ENCODE results near the gene RAPGEF1. TPM values are rescaled to one million over a fixed set of nuclear protein-coding genes. Genes with fewer than 3 reads are reported as not detected.
"Not testable (repeated sequence)": the region's sequence is repeated elsewhere in the genome, so short reads cannot be mapped to it uniquely, and the experiment has no call there.

RAPGEF1 gene
- total and polyA plus RNA-seq, 7 experiments from 2014 or later: 1.2 to 181 (median 84.8) TPM

GRCh38 chr9:131657456-131657855 lies 82.4 kb downstream of the RAPGEF1 start:
- H3K4me1 ChIP-seq (ENCODE audit: control insufficient read depth in 2 of 2, insufficient read depth in 2 of 2, low read length in 2 of 2): peaks cover 20 to 33% of the 10 kb centered on the region in 2 donors
- POLR2A ChIA-PET: no interaction called here

GRCh38 chr9:131657037-131657377 lies 82.9 kb downstream of the RAPGEF1 start:
- DNase-seq (peak in 4 of 9 donors; percentile 15 to 41 (median 22)), ATAC-seq (peak; percentile 25)
- Histone ChIP-seq H3K27ac (ENCODE audit: low read depth, low read length) (peak overlapping the region; percentile 49), H3K9me3 (ENCODE audit: control insufficient read depth in 2 of 3, low read length in 3 of 3) (no peaks in the 10 kb centered on the region), H3K36me3 (ENCODE audit: control insufficient read depth in 2 of 3, insufficient read depth in 3 of 3, low read length in 3 of 3) (no peaks in the 10 kb centered on the region), H3K4me1 (ENCODE audit: control insufficient read depth in 2 of 2, insufficient read depth in 2 of 2, low read length in 2 of 2) (peaks cover 18 to 28% of the 10 kb centered on the region in 2 donors), H3K27me3 (ENCODE audit: control insufficient read depth in 2 of 2, insufficient read depth in 2 of 2, low read length in 2 of 2) (no peaks in the 10 kb centered on the region), H3K4me3 (ENCODE audit: low read length) (no peak overlapping the region)
- Mint-ChIP-seq H3K27me3 (no peaks in the 10 kb centered on the region), H3K4me1 (peaks cover 56 to 89% (median 73%) of the 10 kb centered on the region in 7 donors), H3K9me3 (no peaks in the 10 kb centered on the region), H3K27ac (peak overlapping the region; percentile 77 to 94 (median 88)), H3K4me3 (peak overlapping the region; percentile 18 to 69 (median 61)), H3K36me3 (peaks cover 0 to 9% (median 0%) of the 10 kb centered on the region in 5 donors)
- POLR2A ChIA-PET: interaction anchor here (1.0 kb wide), 1 partner anchor 87 kb away, joined by 4 read pairs; no protein-coding TSS in a partner anchor
- intact Hi-C loops (cut with micrococcal nuclease): loop anchor here in 1 of 2 donors (1.0 to 2.0 kb wide), 3 partner anchors 11 to 22 kb away; no protein-coding TSS in a partner anchor
- CTCF ChIA-PET: interaction anchor here (0.7 to 1.0 kb wide), 2 partner anchors 10 to 49 kb away, joined by 3 read pairs; no protein-coding TSS in a partner anchor

More at GRCh38 chr9:131657456-131657855, 82.4 kb downstream of the RAPGEF1 start:
- Histone ChIP-seq H3K9me3 (ENCODE audit: control insufficient read depth in 2 of 3, low read length in 3 of 3) (no peaks in the 10 kb centered on the region), H3K4me3 (ENCODE audit: low read length) (no peak overlapping the region), H3K27me3 (ENCODE audit: control insufficient read depth in 2 of 2, insufficient read depth in 2 of 2, low read length in 2 of 2) (no peaks in the 10 kb centered on the region), H3K36me3 (ENCODE audit: control insufficient read depth in 2 of 3, insufficient read depth in 3 of 3, low read length in 3 of 3) (no peaks in the 10 kb centered on the region), H3K27ac (ENCODE audit: low read depth, low read length) (peak overlapping the region; percentile 49)
- DNase-seq: no peak
- Mint-ChIP-seq H3K4me3 (peak overlapping the region in 4 of 10 donors; percentile 2 to 63 (median 58)), H3K4me1 (peaks cover 56 to 92% (median 78%) of the 10 kb centered on the region in 7 donors), H3K27ac (peak overlapping the region; percentile 77 to 92 (median 88)), H3K27me3 (no peaks in the 10 kb centered on the region), H3K9me3 (no peaks in the 10 kb centered on the region), H3K36me3 (peaks cover 0 to 10% (median 0%) of the 10 kb centered on the region in 5 donors)
- no peak for ATAC-seq
- CTCF ChIA-PET: no interaction called here
- intact Hi-C loops (cut with micrococcal nuclease): loop anchor here in 1 of 2 donors (1.0 to 2.0 kb wide), 3 partner anchors 11 to 23 kb away; no protein-coding TSS in a partner anchor

GRCh38 chr9:131656356-131657036 lies 83.4 kb downstream of the RAPGEF1 start:
- Mint-ChIP-seq H3K9me3 (no peaks in the 10 kb centered on the region), H3K27ac (peak overlapping the region; percentile 77 to 94 (median 88)), H3K4me1 (peaks cover 56 to 88% (median 72%) of the 10 kb centered on the region in 7 donors), H3K36me3 (peaks cover 0 to 7% (median 0%) of the 10 kb centered on the region in 5 donors), H3K4me3 (peak overlapping the region; percentile 18 to 69 (median 61)), H3K27me3 (no peaks in the 10 kb centered on the region)
- CTCF ChIA-PET: interaction anchor here (0.7 to 1.1 kb wide), 3 partner anchors 10 to 63 kb away, joined by 3 read pairs; no protein-coding TSS in a partner anchor
- peak in 8 of 9 donors; percentile 40 to 70 (median 50) for DNase-seq
- Histone ChIP-seq H3K27ac (ENCODE audit: low read depth, low read length) (peak overlapping the region; percentile 49), H3K9me3 (ENCODE audit: control insufficient read depth in 2 of 3, low read length in 3 of 3) (no peaks in the 10 kb centered on the region), H3K4me1 (ENCODE audit: control insufficient read depth in 2 of 2, insufficient read depth in 2 of 2, low read length in 2 of 2) (peaks cover 20 to 28% of the 10 kb centered on the region in 2 donors), H3K36me3 (ENCODE audit: control insufficient read depth in 2 of 3, insufficient read depth in 3 of 3, low read length in 3 of 3) (no peaks in the 10 kb centered on the region), H3K27me3 (ENCODE audit: control insufficient read depth in 2 of 2, insufficient read depth in 2 of 2, low read length in 2 of 2) (no peaks in the 10 kb centered on the region), H3K4me3 (ENCODE audit: low read length) (no peak overlapping the region)
- peak; percentile 93 for ATAC-seq
- POLR2A ChIA-PET: interaction anchor here (0.6 to 1.0 kb wide), 3 partner anchors 22 to 87 kb away, joined by 3 to 4 read pairs (median 4); no protein-coding TSS in a partner anchor
- intact Hi-C loops (cut with micrococcal nuclease): loop anchor here (1.0 to 2.0 kb wide), 3 partner anchors 12 to 22 kb away; no protein-coding TSS in a partner anchor

DNA sequence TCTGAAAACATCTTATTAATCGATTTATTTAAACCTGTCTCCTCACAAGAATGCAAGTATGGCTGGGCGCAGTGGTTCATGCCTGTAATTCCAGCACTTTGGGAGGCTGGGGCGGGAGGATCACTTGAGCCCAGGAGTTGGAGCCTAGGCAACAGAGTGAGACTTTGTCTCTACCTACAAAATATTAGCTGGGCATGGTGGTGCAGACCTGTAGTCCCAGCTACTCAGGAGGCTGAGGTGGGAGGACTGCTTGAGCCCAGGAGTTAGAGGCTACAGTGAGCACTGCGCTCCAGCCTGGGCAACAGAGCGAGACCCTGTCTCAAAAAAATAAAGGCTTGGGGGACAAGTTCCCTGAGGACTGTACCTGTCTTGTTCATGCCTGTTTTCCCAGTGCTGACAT lies 85.5 kb downstream of the RAPGEF1 start:
- H3K27me3 ChIP-seq (ENCODE audit: control insufficient read depth in 2 of 2, insufficient read depth in 2 of 2, low read length in 2 of 2); ATAC-seq; H3K4me3 Mint-ChIP-seq; H3K27me3 Mint-ChIP-seq; POLR2A ChIA-PET; H3K9me3 Mint-ChIP-seq; H3K9me3 ChIP-seq (ENCODE audit: control insufficient read depth in 2 of 3, low read length in 3 of 3); H3K4me3 ChIP-seq (ENCODE audit: low read length); intact Hi-C loops (cut with micrococcal nuclease); DNase-seq; H3K27ac ChIP-seq (ENCODE audit: low read depth, low read length): not testable (repeated sequence)
- CTCF ChIA-PET: interaction anchor here (0.6 to 1.1 kb wide), 2 partner anchors 89 to 607 kb away, joined by 3 read pairs; no protein-coding TSS in a partner anchor
- H3K27ac Mint-ChIP-seq: peak overlapping the region in 5 of 9 donors; percentile 28 to 81 (median 46)
- peaks cover 50 to 87% (median 64%) of the 10 kb centered on the region in 7 donors for H3K4me1 Mint-ChIP-seq
- H3K36me3 Mint-ChIP-seq: peaks cover 0 to 19% (median 7%) of the 10 kb centered on the region in 5 donors
- Histone ChIP-seq H3K4me1 (ENCODE audit: control insufficient read depth in 2 of 2, insufficient read depth in 2 of 2, low read length in 2 of 2) (peaks cover 22 to 28% of the 10 kb centered on the region in 2 donors), H3K36me3 (ENCODE audit: control insufficient read depth in 2 of 3, insufficient read depth in 3 of 3, low read length in 3 of 3) (peaks cover 0 to 14% (median 0%) of the 10 kb centered on the region in 3 experiments)

DNA sequence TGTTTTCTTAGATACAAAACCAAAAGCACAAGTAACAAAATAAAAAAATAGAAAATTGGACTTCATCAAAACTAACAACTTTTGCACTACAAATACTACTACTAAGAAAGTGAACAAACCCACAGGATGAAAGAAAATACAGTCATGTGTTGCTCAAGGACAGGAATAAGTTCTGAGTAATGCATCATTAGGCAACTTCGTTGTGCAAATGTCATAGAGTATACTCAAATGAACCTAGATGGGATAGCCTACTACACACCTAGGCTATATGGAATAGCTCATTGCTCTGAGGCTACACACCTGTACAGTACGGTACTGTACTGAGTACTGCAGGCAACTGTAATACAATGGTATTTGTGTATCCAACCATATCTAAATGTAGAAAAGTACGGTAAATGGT lies 88.3 kb downstream of the RAPGEF1 start:
- Histone ChIP-seq H3K4me3 (ENCODE audit: low read length) (no peak overlapping the region), H3K4me1 (ENCODE audit: control insufficient read depth in 2 of 2, insufficient read depth in 2 of 2, low read length in 2 of 2) (peaks cover 12 to 15% of the 10 kb centered on the region in 2 donors), H3K27ac (ENCODE audit: low read depth, low read length) (no peak overlapping the region), H3K36me3 (ENCODE audit: control insufficient read depth in 2 of 3, insufficient read depth in 3 of 3, low read length in 3 of 3) (peaks cover 0 to 28% (median 0%) of the 10 kb centered on the region in 3 experiments), H3K27me3 (ENCODE audit: control insufficient read depth in 2 of 2, insufficient read depth in 2 of 2, low read length in 2 of 2) (no peaks in the 10 kb centered on the region), H3K9me3 (ENCODE audit: control insufficient read depth in 2 of 3, low read length in 3 of 3) (no peaks in the 10 kb centered on the region)
- H3K27ac Mint-ChIP-seq: peak overlapping the region in 3 of 9 donors; percentile 16 to 73 (median 57)
- POLR2A ChIA-PET: no interaction called here
- peaks cover 0 to 26% (median 9%) of the 10 kb centered on the region in 5 donors for H3K36me3 Mint-ChIP-seq
- DNase-seq (no peak), ATAC-seq (no peak)
- intact Hi-C loops (cut with micrococcal nuclease): no loop called here
- no peak overlapping the region for H3K4me3 Mint-ChIP-seq
- H3K27me3 Mint-ChIP-seq: no peaks in the 10 kb centered on the region
- no peaks in the 10 kb centered on the region for H3K9me3 Mint-ChIP-seq
- CTCF ChIA-PET: interaction anchor here (0.6 kb wide), 1 partner anchor 487 kb away, joined by 3 read pairs; no protein-coding TSS in a partner anchor
- peaks cover 27 to 59% (median 39%) of the 10 kb centered on the region in 7 donors for H3K4me1 Mint-ChIP-seq

DNA sequence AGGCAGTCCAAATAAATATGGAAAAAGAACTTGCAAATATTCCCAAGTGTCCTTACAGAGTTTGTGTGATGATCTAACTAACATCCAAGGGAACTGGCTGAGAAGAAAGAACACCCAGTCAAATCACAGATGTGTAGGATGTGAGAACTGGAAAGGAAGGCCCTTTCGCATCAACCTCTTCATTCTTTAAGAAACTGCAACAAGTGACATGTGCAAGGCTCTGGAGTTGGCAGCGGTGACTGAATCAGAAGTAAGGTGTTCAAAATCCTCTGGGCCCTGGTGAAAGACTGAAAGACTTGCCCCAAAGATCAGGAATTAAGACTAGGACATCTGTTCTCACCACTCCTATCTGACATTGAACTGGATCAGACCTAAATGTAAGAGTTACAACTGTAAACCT lies 88.7 kb downstream of the RAPGEF1 start:
- peak overlapping the region in 2 of 9 donors; percentile 57 to 73 for H3K27ac Mint-ChIP-seq
- no peaks in the 10 kb centered on the region for H3K27me3 Mint-ChIP-seq
- H3K9me3 Mint-ChIP-seq: no peaks in the 10 kb centered on the region
- ChIA-PET CTCF (no interaction called here), POLR2A (no interaction called here)
- H3K4me1 ChIP-seq (ENCODE audit: control insufficient read depth in 2 of 2, insufficient read depth in 2 of 2, low read length in 2 of 2): peaks cover 10 to 11% of the 10 kb centered on the region in 2 donors
- no peak overlapping the region for H3K4me3 ChIP-seq (ENCODE audit: low read length)
- H3K36me3 ChIP-seq (ENCODE audit: control insufficient read depth in 2 of 3, insufficient read depth in 3 of 3, low read length in 3 of 3): peaks cover 0 to 31% (median 0%) of the 10 kb centered on the region in 3 experiments
- no peak for ATAC-seq
- H3K27me3 ChIP-seq (ENCODE audit: control insufficient read depth in 2 of 2, insufficient read depth in 2 of 2, low read length in 2 of 2): no peaks in the 10 kb centered on the region
- no peak overlapping the region for H3K4me3 Mint-ChIP-seq
- H3K36me3 Mint-ChIP-seq: peaks cover 0 to 26% (median 7%) of the 10 kb centered on the region in 5 donors
- no peak overlapping the region for H3K27ac ChIP-seq (ENCODE audit: low read depth, low read length)
- H3K9me3 ChIP-seq (ENCODE audit: control insufficient read depth in 2 of 3, low read length in 3 of 3): no peaks in the 10 kb centered on the region
- DNase-seq: no peak
- H3K4me1 Mint-ChIP-seq: peaks cover 22 to 55% (median 34%) of the 10 kb centered on the region in 7 donors
- intact Hi-C loops (cut with micrococcal nuclease): no loop called here

Data from naive thymus-derived CD4-positive, alpha-beta T cell (primary cell).